Right lobe of liver (tissue), 4 donors: ENCODE measurements around the gene ATP1B1.

Source experiments
- POLR2A ChIP-seq: fragments of 450-650 bp; IDR thresholded peaks from one replicate; pipeline ENCODE4 v1.6.1; 2017; ENCODE audit warnings: antibody characterized with exemption, mild to moderate bottlenecking
- TF ChIP-seq, protein P1 (sequence below), 4 donors: fragments of 200-600 bp in 3 of 4; fragments of 450-650 bp in 1 of 4; IDR thresholded peaks; one replicate each; pipeline versions ENCODE4 v1.5.1 to v1.8.0; 2016 to 2022; ENCODE audit warnings: antibody characterized with exemption in 4 of 4, mild to moderate bottlenecking in 2 of 4
- donor health status: DM: no; HTN: no; CAD: no.
- donor health status: DM: no; HTN: no; CAD: no.
- donor health status: DM: no; HTN: yes; CAD: no.

DNA sequence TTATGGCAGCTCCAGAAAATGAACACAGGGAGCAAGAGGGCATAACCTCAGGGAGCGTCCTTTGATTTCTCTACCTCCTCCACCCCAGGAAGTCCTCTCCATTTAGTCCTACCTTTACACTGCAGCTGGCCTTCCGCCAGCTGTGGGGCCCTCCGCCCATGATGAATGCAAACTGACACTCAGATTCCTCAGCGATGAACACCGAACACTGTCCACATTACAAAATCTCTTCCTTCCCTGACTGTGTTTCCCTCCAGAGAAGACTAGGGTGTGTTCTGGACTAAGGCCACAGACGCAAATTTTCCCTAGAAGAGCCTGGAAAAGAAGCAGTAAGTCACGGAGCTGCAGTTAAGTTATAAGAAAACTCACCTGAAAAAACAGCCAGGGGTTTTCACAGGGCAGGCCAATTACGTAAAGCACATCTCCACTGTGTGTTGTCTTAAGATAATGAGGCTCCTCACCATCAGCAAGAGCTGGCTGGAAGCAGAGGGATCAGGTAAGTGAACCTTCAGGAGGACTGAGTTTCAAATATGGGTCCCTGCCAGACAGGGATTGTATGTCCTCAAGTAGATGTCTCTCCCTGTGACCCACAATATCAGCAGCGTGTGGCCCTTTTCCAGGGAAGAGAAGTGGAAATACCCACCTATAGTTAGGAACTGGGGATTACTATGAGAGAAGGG is 46.3 kb upstream of the ATP1B1 start:
- no peak for TF ChIP-seq POLR2A
- TF ChIP-seq, protein P1, sequence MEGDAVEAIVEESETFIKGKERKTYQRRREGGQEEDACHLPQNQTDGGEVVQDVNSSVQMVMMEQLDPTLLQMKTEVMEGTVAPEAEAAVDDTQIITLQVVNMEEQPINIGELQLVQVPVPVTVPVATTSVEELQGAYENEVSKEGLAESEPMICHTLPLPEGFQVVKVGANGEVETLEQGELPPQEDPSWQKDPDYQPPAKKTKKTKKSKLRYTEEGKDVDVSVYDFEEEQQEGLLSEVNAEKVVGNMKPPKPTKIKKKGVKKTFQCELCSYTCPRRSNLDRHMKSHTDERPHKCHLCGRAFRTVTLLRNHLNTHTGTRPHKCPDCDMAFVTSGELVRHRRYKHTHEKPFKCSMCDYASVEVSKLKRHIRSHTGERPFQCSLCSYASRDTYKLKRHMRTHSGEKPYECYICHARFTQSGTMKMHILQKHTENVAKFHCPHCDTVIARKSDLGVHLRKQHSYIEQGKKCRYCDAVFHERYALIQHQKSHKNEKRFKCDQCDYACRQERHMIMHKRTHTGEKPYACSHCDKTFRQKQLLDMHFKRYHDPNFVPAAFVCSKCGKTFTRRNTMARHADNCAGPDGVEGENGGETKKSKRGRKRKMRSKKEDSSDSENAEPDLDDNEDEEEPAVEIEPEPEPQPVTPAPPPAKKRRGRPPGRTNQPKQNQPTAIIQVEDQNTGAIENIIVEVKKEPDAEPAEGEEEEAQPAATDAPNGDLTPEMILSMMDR (IDR thresholded peaks at IDR 0.05) = no peak
